GM19397 (cell line): ENCODE results near the gene TYW3.
"Not testable (repeated sequence)": the region's sequence is repeated elsewhere in the genome, so short reads cannot be mapped to it uniquely, and the experiment has no call there.

ENCODE experiments used
- ATAC-seq: cut with Tn5 transposase; IDR thresholded peaks from one replicate; pipeline ENCODE4 v1.9.1; 2021; ENCODE audit warnings: mild to moderate bottlenecking, moderate library complexity; ENCODE audit not compliant: unreplicated experiment

The TYW3 gene

DNA sequence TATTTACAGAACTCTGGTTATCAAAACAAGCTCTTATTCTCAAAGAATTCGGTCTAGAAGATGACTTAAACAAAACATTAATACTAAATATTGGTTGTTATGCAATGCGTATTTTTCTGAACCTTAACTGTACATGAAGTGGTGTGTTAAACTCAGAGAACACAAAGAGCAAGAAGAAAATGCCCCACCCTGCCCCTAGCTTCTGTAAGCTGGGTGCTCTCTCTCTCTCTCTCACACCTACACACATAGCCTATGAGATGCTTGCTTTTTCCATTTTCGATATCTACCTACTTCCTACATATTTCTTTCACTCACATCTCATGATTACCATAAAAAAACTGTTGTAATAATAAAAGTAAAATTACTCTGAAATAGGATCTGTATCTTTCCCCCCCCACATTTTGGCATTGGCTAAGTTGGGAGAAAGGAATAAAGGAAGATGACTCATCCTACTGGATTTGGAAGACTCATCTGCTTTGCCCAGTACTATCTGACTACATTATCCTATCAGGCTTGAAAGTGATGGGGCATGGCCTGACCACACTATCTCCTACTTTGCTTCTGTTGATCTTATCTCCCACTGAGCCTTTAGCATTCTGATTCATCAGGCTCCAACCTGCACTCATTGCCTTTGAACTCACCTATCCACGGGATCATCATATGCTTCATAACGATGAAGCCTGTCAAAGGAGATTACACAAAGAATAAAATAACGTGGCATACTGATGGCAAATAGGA is 3.0 kb upstream of the TYW3 start:
- ATAC-seq, result no peak

DNA sequence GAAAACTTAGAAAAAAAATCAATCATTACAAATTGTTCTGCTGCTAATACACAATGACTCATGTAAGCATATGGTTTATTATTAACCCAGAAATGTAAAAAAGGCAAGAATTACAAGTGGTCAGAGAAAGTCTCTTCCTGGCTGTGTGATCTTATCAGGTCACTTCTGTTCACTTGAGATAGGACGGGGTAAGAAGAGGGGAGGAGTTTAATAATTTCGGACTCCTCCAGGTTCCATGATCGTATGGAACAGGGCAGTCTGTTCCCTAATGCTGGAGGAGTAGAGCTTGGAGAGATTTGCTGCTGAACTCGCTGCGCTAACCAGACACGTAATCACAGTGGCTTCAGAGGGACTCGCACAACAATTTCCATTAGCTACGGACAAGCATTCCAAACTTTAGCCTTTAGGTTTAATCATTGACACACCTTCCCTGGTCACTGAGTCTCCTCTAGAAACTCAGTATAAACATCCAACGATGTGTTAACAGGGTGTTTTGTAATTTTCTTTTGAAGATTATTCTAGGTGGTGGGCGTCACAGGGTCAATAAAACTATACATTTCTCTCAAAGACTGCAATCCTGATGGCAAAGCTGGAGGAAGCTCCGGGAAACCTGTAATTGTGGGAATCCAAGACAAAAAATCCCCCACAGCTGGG is 1.4 kb upstream of the TYW3 start:
- ATAC-seq, result peak; percentile 27

DNA sequence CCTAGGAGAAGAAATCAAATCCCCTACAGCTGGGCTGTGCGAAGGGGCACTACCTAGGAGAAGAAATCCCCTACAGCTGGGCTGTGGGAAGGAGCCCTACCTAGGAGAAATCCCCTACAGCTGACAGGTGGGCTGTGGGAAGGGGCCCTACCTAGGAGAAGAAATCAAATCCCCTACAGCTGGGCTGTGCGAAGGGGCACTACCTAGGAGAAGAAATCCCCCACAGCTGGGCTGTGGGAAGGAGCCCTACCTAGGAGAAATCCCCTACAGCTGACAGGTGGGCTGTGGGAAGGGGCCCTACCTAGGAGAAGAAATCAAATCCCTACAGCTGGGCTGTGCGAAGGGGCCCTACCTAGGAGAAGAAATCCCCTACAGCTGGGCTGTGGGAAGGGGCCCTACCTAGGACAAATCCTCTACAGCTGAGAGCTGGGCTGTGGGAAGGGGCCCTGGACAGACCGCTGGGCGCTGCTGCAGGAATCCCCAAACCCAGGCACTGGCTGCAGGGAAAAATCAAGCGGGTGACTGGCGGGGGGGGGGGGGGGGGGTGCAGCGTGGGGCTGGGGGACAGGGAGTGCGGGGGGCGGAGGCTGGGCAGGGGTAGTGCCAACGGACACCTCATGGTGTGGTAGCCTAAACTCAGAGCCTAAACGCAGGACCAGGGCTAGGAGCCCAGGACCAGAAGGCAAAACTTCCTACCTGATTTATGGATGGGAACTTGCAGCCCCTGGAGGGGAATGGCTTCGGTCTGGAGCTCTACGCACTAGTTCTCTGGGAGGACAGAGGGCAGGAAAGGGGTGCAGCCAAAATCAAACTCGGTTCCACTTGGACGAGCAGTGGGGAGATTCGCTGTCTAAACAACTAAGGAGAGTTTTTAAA is 643 bp upstream of the TYW3 start:
- peak; percentile 17 for ATAC-seq

DNA sequence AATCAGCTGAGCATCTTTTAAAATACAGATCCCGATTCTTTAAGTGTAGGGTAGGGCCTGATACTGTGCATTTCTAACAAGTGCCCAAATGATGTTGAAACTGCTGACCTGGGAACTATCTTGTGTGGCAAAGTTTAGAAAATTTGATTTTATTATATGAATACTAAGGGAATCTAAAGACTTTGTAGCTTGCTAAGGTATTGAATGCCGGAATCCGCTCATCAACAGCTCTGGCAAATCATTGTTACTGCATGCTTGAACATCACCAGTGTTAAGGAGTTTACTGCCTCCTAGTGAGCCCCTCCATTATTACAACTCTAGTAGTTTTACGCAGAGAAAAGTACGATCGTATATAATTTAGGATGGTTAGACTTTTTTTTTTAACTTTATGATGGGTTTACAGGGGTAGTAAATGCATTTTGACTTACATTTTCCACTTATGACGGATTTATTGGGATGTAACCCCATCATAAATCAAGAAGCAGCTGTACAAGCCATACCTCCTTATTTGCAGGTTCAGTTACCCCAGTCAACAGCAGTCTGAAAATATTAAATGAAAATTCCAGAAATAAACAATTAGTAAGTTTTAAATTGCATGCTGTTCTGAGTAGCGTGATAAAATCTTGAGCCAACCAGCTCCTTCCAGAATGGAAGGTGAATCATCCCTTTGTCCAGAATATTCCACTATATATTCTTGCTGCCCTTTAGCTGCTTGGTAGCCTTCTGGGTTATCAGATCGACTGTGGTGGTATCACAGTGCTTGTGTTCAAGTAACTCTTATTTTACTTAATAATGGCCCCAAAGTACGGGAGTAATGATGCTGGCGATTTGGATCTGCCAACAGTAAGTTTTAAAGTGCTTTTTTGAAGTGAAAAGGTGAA is 892 bp downstream of the TYW3 start:
- ATAC-seq, result peak; percentile 36

DNA sequence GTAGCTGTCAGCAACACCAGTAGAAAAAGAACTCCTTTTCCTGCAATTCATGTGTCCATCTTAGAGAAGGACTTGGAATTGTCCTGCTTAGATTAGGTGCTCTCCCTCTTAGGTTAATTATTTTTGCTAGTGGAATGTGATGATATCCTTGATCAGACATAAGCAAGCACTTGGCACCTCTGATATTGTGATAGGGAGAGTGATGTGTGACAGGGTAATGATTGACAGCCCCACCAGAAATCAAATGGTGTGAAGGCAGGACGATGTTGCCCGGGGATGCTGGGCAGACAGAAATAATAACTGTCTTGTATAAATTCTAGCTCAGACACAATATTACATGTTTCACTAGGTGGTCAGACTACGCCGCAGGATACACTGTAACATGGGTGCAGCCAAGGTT is 4.4 kb downstream of the TYW3 start:
- no peak for ATAC-seq

DNA sequence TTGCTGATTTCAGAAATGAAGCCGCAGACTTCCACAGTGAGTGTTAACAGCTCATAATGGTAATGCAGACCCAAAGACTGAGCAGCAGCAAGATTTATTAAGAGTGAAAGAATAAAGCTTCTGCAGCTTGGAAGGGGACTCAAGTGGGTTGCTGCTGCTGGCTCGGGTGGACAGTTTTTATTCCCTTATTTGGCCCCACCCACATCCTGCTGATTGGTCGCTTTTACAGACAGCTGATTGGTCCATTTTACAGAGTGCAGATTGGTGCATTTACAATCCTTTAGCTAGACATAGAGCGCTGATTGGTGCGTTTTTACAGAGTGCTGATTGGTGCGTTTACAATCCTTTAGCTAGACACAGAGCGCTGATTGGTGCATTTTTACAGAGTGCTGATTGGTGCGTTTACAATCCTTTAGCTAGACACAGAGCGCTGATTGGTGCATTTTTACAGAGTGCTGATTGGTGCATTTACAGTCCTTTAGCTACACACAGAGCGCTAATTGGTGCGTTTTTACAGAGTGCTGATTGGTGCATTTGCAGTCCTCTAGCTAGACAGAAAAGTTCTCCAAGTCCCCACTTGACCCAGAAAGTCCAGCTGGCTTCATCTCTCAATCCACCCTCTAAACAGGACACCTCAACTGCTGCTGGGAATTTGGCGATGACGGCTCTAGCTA is 7.5 kb downstream of the TYW3 start:
- ATAC-seq, result not testable (repeated sequence)

DNA sequence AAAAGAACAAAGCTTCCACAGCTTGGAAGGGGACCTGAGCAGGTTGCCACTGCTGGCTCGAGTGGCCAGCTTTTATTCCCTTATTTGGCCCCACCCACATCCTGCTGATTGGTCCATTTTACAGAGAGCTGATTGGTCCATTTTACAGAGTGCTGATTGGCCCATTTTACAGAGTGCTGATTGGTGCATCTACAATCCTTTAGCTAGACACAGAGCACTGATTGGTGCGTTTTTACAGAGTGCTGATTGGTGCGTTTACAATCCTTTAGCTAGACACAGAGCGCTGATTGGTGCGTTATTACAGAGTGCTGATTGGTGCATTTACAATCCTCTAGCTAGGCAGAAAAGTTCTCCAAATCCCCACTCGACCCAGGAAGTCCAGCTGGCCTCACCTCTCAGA is 12.3 kb downstream of the TYW3 start:
- ATAC-seq, result not testable (repeated sequence)

DNA sequence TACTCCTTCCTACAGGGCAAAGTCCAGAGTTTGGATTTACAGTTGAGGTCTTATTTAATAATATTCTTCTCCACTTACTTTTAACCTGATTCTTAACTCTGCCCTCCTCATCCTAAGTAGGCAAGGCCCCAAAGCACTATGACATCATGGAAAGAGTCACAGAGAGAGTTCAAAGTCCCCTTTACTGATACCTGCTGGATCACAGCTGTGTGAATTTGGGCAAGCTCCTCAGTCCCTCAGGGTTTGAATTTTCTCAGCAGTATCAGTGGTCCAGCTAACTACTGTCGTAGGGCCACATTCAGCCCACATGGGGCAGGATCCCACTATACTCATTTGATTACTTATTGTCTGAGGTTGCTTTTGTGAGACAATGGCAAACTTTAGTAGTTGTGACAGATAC is 16.0 kb downstream of the TYW3 start:
- ATAC-seq, result peak; percentile 87

DNA sequence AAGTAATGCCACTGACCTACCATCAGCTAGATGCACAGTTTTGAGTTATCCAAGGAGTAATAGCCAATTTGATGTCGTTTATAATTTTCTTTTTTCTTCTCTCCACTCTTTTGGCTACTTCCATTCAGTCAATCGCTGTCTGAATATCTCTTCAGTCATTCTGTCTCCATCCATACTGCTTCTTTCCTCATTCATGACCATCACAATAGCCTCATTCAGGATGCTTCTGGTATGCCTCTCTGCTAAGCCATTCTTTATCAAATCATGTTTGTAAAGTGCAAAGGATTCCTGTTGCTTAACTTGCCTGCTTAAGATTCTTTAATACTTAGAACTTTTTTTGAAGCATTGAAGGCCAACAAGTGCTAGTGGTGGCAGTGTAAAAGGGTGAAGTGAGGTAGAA is 20.2 kb downstream of the TYW3 start:
- no peak for ATAC-seq

DNA sequence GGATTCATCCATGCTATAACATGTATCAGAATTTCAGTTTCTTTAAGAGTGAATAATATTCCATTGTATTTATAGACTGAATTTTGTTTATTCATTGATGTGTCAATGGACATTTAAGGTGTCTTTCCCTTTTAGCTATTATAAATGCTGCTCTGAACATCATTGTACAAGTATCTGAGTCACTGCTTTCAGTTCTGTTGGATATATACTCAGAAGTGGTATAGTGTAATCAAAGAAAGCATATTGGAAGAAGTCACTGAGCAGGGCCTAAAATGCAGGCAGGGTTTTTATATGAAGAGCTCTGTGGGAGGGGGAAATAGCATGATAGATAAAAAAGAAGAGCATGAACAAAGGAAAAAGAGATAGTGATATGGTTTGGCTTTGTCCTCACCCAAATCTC is 22.5 kb downstream of the TYW3 start:
- no peak for ATAC-seq

DNA sequence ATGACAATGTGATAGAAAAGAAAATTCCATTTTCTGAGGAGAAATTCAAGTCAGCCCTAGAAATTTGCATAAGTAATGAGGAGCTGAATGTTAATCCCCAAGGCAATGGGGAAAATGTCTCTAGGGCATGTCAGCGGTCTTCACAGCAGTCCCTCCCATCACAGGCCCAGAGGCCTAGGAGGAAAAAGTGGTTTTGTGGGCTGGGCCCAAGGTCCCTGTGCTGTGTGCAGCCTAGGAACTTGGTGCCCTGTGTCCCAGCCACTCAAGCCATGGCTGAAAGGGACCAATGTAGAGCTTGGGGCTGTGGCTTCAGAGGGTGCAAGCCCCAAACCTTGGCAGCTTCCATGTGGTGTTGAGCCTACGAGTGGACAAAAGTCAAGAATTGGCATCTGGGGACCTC is 23.7 kb downstream of the TYW3 start:
- ATAC-seq, result not testable (repeated sequence)

DNA sequence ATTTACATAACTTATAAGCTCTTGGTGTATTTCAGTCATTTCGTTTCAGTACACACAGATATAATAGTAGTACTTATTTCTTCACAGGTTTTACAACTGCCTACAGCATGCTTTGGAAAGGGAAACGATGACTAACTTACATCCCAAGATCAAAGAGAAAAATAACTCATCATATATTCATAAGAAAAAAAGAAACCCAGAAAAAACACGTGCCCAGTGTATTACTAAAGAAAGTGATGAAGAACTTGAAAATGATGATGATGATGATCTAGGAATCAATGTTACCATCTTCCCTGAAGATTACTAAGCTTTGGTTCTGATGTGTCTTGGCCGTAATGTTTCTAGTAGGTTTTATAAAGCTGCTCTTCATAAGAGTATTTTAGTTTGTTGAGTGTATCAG is 30.9 kb downstream of the TYW3 start:
- no peak for ATAC-seq

DNA sequence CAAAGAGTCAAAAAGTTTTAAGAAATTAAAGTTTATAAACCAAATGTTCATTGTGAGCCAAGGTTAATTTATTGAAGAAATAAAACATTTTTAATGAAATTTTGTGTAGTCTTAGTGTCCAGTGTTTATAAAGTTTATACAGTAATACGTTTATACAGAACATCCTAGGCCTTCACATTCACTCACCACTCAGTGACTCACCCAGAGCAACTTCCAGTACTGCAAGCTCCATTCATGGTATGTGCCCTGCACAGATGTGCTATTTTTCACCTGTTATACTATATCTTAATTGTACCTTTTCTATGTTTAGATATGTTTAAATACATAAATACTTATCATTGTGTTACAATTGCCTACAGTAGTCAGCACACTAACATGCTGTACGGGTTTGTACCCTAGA is 33.6 kb downstream of the TYW3 start:
- ATAC-seq, result no peak

DNA sequence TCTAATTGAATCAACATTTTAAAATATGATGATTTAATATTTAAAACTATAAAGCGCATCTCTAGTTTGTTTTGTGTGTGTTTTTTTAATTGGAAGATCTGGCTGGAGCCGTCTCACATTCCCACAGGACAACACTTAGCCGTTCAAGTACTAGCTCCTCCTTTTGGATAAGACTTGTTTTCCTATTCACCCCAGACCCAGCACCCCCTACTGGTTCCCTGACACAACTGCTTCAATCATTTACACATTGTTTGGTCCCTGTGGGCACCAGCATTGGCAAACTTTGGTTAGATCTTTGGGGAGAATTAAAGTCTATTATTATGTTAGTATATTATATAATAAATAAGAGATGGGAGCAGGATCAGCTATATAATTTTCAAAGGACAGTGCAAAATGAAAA is 34.5 kb downstream of the TYW3 start:
- no peak for ATAC-seq

DNA sequence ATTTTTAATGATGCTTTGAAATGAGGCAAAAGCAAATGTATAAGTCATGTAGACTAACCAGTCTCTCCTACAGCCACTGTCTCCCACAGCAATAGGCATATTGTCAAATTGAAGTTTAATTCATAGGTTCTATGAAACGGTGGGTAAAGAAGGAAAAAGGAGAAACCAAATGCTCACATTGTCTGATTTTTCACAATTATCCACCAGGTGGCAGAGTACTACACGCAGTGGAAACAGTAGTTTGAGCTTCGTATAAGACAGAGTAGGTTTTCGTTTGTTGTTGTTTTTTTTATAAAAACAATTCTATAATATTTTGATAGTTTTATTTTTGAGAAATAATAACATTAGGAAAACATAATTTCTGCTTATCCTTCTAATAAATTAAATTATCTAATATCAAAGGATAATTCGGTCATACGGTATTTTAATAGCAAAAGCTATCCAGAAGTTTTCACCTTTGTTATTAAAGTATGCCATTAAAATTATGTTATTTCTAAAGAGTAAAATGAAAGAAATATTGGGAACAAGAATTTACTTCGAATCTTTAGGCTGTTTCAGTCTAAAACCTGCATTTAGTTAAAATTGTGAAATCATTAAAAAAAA is 39.1 kb downstream of the TYW3 start:
- no peak for ATAC-seq

DNA sequence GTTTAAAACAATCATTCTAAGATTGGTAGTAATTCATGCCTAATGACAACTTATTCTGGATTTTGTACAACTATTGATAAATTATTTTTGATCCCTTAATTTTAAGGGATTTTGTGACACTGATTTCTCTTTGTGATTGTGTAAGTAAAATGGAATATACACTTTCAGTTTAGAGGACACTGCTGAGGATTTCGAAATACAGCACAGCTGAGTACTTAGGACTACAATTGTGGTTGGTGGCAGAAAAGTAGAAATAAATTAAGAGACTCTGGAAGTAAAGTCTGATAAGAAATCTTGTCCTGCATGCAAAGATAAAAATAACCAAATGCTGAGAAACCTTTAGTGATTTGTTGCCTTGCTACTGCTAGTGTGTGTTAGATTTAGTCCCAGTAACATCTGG is 40.0 kb downstream of the TYW3 start:
- no peak for ATAC-seq

DNA sequence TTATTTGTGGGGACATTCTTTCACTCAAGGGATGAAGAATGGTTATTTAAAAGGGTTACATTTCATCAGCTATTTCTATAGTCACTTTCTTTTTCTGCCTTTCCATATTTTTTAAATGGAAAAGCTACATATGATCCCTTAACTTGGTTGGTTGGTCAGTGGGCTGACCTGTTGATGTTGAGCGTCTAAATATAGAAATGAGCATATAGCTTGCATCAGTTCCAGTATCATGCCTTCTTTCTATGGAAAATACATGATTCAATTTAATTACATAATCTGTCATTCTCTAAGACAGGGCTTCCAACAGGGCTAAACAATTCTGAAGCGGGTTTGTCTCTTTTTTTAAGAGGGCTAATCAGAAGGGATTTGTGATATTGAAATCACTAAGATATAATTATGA is 40.6 kb downstream of the TYW3 start:
- ATAC-seq, result no peak

DNA sequence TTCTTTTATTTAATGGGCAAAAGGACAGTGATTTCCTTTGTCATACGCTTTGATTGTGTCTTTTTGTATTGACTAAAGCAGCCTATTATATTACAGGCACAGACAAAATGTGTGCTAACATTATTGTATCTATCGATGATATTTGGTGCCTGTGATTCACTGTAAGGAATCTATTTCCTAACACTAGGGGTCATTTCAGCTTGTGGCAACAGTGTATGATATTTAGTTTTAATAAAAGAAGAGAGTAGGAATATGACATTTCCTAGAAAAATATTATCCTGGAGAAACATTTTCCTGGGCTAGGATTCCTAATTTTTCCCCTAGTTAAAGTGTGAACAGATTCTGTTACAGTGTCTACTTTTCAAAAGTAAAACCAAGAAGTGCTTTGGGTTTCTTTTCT is 42.8 kb downstream of the TYW3 start:
- ATAC-seq, result no peak

DNA sequence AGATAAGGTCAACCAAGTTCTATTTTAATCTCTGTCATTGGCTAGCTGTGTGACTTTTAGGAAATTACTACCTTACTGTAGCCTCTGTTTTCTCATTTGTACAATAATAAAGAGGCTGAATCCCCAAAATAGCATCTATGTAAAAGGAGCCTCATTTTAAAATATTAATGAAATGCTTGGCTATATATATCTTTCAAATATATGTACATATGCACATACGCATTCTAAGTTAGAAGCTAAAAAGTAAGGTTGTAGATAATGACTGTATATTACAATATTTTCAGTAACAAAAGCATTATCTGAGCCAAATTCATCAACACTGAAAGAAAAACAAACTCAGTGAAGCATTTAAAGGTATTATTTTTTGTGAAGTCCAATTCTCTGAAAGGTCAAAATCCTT is 44.6 kb downstream of the TYW3 start:
- ATAC-seq, result no peak

DNA sequence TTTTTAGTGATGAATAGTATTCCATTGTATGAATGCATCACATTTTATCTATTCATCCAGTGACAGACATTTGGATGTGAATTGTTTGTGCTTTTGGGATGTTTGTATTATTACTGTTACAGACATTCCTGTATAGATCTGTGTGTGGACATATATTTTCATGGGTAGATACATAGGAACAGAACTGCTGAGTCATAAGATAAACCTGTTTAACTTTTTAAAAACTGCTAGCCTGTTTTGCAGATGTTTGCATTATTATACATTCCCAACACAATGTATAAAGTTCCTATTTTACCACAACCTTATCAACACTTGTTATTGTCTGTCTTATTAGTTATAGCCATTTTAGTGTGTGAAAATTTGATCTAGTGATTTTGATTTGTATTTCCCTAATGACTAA is 46.8 kb downstream of the TYW3 start:
- no peak for ATAC-seq
